PC-3 (cell line): ENCODE results near the gene EIF4A2. TPM values are rescaled to one million over a fixed set of nuclear protein-coding genes. Genes with fewer than 3 reads are reported as not detected.
A peak's percentile ranks its signal among the peaks of the same experiment; 100 is the strongest.

Experiments
- ATAC-seq: fragments of 200-7000 bp; cut with Tn5 transposase; 2 replicates; pipeline ENCODE4 v1.9.1; 2020; ENCODE audit warnings: mild to moderate bottlenecking, moderate library complexity
- BruUV-seq: library from RNA; stranded (reverse); fragments of 400-500 nt; replicated peaks from 2 replicates; lab custom pipeline; 2021; lab: Mats Ljungman, UMichigan
- CTCF ChIA-PET: fragments of 300-600 bp; sonication (Branson Sonifier 250); formaldehyde crosslinking; loops from one replicate; lab custom pipeline; 2022; ENCODE audit warnings: antibody characterized with exemption; lab: Charles Lee
- POLR2A ChIA-PET: fragments of 300-600 bp; sonication (Branson Sonifier 250); formaldehyde crosslinking; loops from one replicate; lab custom pipeline; 2022; ENCODE audit warnings: antibody characterized with exemption; ENCODE audit not compliant: unreplicated experiment; lab: Charles Lee
- DNase-seq: peaks from one replicate; pipeline ENCODE4 v3.0.0-alpha.2; 2015
- H2AFZ ChIP-seq: fragments of 300-600 bp; sonication (generic); 2 replicates; pipeline ENCODE4 v1.6.0; 2016; ENCODE audit warnings: antibody characterized with exemption, low read length
- H3F3A ChIP-seq: fragments of 300-600 bp; sonication (generic); one replicate; pipeline ENCODE4 v1.6.0; 2017; ENCODE audit warnings: antibody characterized with exemption, low read length, control low read depth, mild to moderate bottlenecking; ENCODE audit not compliant: unreplicated experiment
- H3K27ac ChIP-seq: fragments of 300-600 bp; sonication (generic); 2 replicates; pipeline ENCODE4 v1.5.1; 2016; ENCODE audit warnings: mild to moderate bottlenecking, low read length
- H3K27me3 ChIP-seq: fragments of 300-600 bp; sonication (generic); 2 replicates; pipeline ENCODE4 v1.6.1; 2016; ENCODE audit warnings: low read length, mixed read lengths
- H3K36me3 ChIP-seq: fragments of 300-600 bp; sonication (generic); 2 replicates; pipeline ENCODE4 v1.6.1; 2016; ENCODE audit warnings: low read depth, mixed run types, low read length, mixed read lengths
- H3K4me1 ChIP-seq: fragments of 300-600 bp; sonication (generic); 2 replicates; pipeline ENCODE4 v1.5.1; 2016; ENCODE audit warnings: low read length; ENCODE audit not compliant: insufficient read depth
- H3K4me2 ChIP-seq: fragments of 300-600 bp; sonication (generic); 2 replicates; pipeline ENCODE4 v1.6.0; 2016; ENCODE audit warnings: low read length
- H3K4me3 ChIP-seq: fragments of 300-600 bp; sonication (generic); 2 replicates; pipeline ENCODE4 v1.5.1; 2016; ENCODE audit warnings: mild to moderate bottlenecking, low read length, mixed read lengths
- H3K79me2 ChIP-seq: fragments of 300-600 bp; sonication (generic); 2 replicates; pipeline ENCODE4 v1.6.1; 2017; ENCODE audit warnings: low read length, mixed read lengths
- H3K9ac ChIP-seq: fragments of 300-600 bp; sonication (generic); 2 replicates; pipeline ENCODE4 v1.6.0; 2016; ENCODE audit warnings: mild to moderate bottlenecking, low read length
- H3K9me2 ChIP-seq: fragments of 300-600 bp; sonication (generic); replicated peaks from 2 replicates; pipeline ENCODE4 v1.6.1; 2016; ENCODE audit warnings: mixed run types, low read length, mixed read lengths
- H3K9me3 ChIP-seq: fragments of 300-600 bp; sonication (generic); 2 replicates; pipeline ENCODE4 v1.6.1; 2016; ENCODE audit warnings: low read length, mixed read lengths
- H4K20me1 ChIP-seq: fragments of 300-600 bp; sonication (generic); 2 replicates; pipeline ENCODE4 v1.6.1; 2016; ENCODE audit warnings: low read length, mixed read lengths
- EZH2 ChIP-seq: fragments of 300-600 bp; sonication (generic); IDR thresholded peaks from one replicate; pipeline ENCODE4 v1.6.1; 2017; ENCODE audit warnings: antibody characterized with exemption, mild to moderate bottlenecking, low read length; ENCODE audit not compliant: unreplicated experiment
- EZH2phosphoT487 ChIP-seq: fragments of 300-600 bp; sonication (generic); IDR thresholded peaks from 2 replicates; pipeline ENCODE4 v1.6.1; 2018; ENCODE audit warnings: mild to moderate bottlenecking, antibody characterized with exemption, low read length, borderline replicate concordance
- intact Hi-C: fragments of 100-400 bp; cut with micrococcal nuclease; formaldehyde crosslinking; loops from 2 replicates; pipeline ENCODE4 v1.9.0; 2023
- total RNA-seq: library from RNA; depleted of rRNA; stranded (reverse); fragments of >200 nt; gene quantifications from 2 replicates; pipeline ENCODE4 v1.2.3, GENCODE V29; 2014
- TF ChIP-seq, protein P1 (sequence below): fragments of 300-600 bp; sonication (generic); conservative IDR thresholded peaks from 2 replicates; pipeline ENCODE4 v1.5.1; 2017; ENCODE audit warnings: antibody characterized with exemption, low read depth, mild to moderate bottlenecking, low read length

EIF4A2 gene
- total RNA-seq, 1 experiment from 2014 or later, result 233 TPM

DNA sequence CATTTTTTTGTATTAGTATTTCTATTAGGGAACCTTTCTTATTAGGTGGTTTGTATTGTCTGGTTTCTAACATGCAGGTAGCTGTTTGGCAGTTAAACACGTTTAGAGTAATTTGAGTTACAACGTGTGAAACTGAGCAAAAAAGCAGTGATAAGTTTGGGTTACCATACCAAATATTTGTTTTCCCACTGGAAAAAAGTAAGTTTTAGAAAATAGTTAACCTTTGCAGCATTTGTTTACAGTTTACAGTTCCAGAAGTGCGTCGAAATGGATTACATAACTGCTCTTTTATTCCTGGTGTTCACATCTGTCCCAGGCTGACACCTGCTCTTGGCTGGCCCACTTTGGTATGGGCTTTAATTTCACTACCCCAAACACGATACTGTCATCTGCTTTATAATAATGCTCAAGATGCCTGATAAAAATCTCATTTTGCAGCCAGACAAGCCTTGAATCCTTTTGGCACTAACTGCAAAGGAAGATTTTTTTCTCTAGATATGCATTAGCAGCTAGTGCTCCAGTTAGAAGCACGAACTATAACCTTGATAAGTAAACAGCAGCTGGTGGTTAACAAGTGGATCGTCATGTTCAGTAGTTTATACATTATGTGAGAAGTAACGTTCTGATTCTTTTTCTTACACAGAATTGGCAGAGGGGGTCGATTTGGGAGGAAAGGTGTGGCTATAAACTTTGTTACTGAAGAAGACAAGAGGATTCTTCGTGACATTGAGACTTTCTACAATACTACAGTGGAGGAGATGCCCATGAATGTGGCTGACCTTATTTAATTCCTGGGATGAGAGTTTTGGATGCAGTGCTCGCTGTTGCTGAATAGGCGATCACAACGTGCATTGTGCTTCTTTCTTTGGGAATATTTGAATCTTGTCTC is 5.3 kb downstream of the EIF4A2 start:
- TF ChIP-seq EZH2phosphoT487, result no peak
- TF ChIP-seq, protein P1, sequence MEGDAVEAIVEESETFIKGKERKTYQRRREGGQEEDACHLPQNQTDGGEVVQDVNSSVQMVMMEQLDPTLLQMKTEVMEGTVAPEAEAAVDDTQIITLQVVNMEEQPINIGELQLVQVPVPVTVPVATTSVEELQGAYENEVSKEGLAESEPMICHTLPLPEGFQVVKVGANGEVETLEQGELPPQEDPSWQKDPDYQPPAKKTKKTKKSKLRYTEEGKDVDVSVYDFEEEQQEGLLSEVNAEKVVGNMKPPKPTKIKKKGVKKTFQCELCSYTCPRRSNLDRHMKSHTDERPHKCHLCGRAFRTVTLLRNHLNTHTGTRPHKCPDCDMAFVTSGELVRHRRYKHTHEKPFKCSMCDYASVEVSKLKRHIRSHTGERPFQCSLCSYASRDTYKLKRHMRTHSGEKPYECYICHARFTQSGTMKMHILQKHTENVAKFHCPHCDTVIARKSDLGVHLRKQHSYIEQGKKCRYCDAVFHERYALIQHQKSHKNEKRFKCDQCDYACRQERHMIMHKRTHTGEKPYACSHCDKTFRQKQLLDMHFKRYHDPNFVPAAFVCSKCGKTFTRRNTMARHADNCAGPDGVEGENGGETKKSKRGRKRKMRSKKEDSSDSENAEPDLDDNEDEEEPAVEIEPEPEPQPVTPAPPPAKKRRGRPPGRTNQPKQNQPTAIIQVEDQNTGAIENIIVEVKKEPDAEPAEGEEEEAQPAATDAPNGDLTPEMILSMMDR, result no peak
- TF ChIP-seq EZH2, result no peak

DNA sequence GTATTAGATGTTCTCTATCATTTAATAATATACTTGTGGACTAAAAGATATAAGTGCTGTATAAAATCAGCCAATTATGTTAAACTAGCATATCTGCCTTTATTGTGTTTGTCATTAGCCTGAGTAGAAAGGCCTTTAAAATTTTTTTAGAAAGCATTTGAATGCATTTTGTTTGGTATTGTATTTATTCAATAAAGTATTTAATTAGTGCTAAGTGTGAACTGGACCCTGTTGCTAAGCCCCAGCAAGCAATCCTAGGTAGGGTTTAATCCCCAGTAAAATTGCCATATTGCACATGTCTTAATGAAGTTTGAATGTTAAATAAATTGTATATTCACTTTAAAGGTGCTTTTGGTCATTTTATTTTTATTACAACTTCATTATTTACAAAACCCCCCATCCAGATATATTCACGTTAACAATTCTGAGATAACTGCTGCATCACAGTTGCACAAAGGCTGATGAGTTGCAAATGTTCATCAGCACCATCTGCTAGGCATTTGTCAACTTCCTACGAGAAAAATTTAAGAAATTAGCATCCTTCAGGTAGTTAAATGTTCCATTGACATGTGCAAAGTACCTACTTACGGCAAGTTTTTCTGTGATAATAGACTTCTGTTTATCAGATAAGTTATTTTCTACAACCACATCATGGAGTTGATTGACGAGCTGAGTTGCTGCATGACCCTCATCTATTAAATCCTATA is 6.3 kb downstream of the EIF4A2 start:
- H3K27ac ChIP-seq, result no peak overlapping the region
- no TSS peak for BruUV-seq
- H3K9me2 ChIP-seq, result no peaks in the 10 kb centered on the region
- no peaks in the 10 kb centered on the region for H3K9me3 ChIP-seq
- CTCF ChIA-PET, result no interaction called here
- no peak; the same call in 1 of the 2 replicates for ATAC-seq
- peaks cover 72% of the 10 kb centered on the region for H3K36me3 ChIP-seq
- H3K4me1 ChIP-seq, result peaks cover 26% of the 10 kb centered on the region
- DNase-seq, result no peak
- H3K4me3 ChIP-seq, result no peak overlapping the region
- H3K27me3 ChIP-seq, result no peaks in the 10 kb centered on the region
- no peak overlapping the region for H2AFZ ChIP-seq
- peaks cover 61% of the 10 kb centered on the region for H4K20me1 ChIP-seq
- intact Hi-C loops, result loop anchor here (2.0 to 10.0 kb wide), 3 partner anchors 17 to 685 kb away; partner anchors contain the start of genes ETV5, RFC4 and TBCCD1
- H3F3A ChIP-seq, result peaks cover 74% of the 10 kb centered on the region
- TF ChIP-seq, protein P1, result no peak
- TF ChIP-seq EZH2phosphoT487 (no peak), EZH2 (no peak)
- no peak overlapping the region for H3K4me2 ChIP-seq
- H3K79me2 ChIP-seq, result peaks cover 41% of the 10 kb centered on the region
- no peak overlapping the region for H3K9ac ChIP-seq
- POLR2A ChIA-PET, result interaction anchor here (0.7 to 1.1 kb wide), 2 partner anchors 219 to 850 kb away, joined by 3 to 4 read pairs; partner anchors contain the start of gene DNAJB11

More for the DNA sequence above, 5.3 kb downstream of the EIF4A2 start:
- H3K36me3 ChIP-seq, result peaks cover 73% of the 10 kb centered on the region
- no peak for ATAC-seq
- BruUV-seq, result no TSS peak
- ChIA-PET POLR2A (interaction anchor here (1.1 kb wide), 1 partner anchor 218 kb away, joined by 4 read pairs; the partner anchor contains the start of gene DNAJB11), CTCF (interaction anchor here (0.6 kb wide), 1 partner anchor 60 kb away, joined by 5 read pairs; no protein-coding TSS in a partner anchor)
- DNase-seq, result no peak
- no peak overlapping the region for H3K27ac ChIP-seq
- H3K27me3 ChIP-seq, result no peaks in the 10 kb centered on the region
- no peaks in the 10 kb centered on the region for H3K9me2 ChIP-seq
- peaks cover 26% of the 10 kb centered on the region for H3K4me1 ChIP-seq
- H3K4me3 ChIP-seq, result peak overlapping the region; percentile 100; the same call in 1 of the 2 replicates
- no peak overlapping the region for H2AFZ ChIP-seq
- no peaks in the 10 kb centered on the region for H3K9me3 ChIP-seq
- peaks cover 80% of the 10 kb centered on the region for H3F3A ChIP-seq
- peak overlapping the region; percentile 84; the same call in 1 of the 2 replicates for H3K4me2 ChIP-seq
- peaks cover 51% of the 10 kb centered on the region for H3K79me2 ChIP-seq
- intact Hi-C loops, result loop anchor here (10.0 kb wide), 2 partner anchors 224 to 684 kb away; partner anchors contain the start of genes ETV5 and TBCCD1
- peaks cover 71% of the 10 kb centered on the region for H4K20me1 ChIP-seq
- no peak overlapping the region for H3K9ac ChIP-seq
